Esophagus squamous epithelium (tissue), 5 donors: ENCODE data around the gene C12orf43. TPM values are rescaled to one million over a fixed set of nuclear protein-coding genes. Genes with fewer than 3 reads are reported as not detected.

Experiments used
- DNase-seq: peaks from one replicate; lab custom pipeline; 2025; lab: John Stamatoyannopoulos, UW
- H3K27ac ChIP-seq, 4 donors: fragments of 200-600 bp; sonication (generic); one replicate each; pipeline ENCODE4 v1.5.1; 2016 to 2019; ENCODE audit warnings: mild to moderate bottlenecking in 1 of 4
- H3K27me3 ChIP-seq, 4 donors: fragments of 200-600 bp; sonication (generic); 1 replicate in 3 of 4; 2 replicates in 1 of 4; pipeline versions ENCODE4 v1.5.1 to v1.6.0; 2017 to 2021; ENCODE audit warnings: antibody characterized with exemption in 1 of 4
- H3K36me3 ChIP-seq, 3 donors: fragments of 200-600 bp; sonication (generic); one replicate each; pipeline ENCODE4 v1.5.1; 2016 to 2019
- H3K4me1 ChIP-seq, 3 donors: fragments of 200-600 bp; sonication (generic); one replicate each; pipeline ENCODE4 v1.5.1; 2017 to 2019
- H3K4me3 ChIP-seq, 4 donors: fragments of 200-600 bp; sonication (generic); 1 replicate in 3 of 4; 2 replicates in 1 of 4; pipeline ENCODE4 v1.5.1; 2016 to 2019; ENCODE audit warnings: mild to moderate bottlenecking in 2 of 4, moderate library complexity in 1 of 4
- H3K9me3 ChIP-seq, 3 donors: fragments of 200-600 bp; sonication (generic); one replicate each; pipeline ENCODE4 v1.5.1; 2016 to 2019
- POLR2A ChIP-seq, 4 donors: fragments of 450-650 bp; IDR thresholded peaks; one replicate each; pipeline ENCODE4 v1.6.1; 2017; ENCODE audit warnings: antibody characterized with exemption in 4 of 4, mild to moderate bottlenecking in 4 of 4, moderate library complexity in 3 of 4
- WGBS, 2 donors: methylation state at CpG; one replicate each; pipeline ENCODE4 v1.1.5; 2018; 5-methylcytosine and 5-hydroxymethylcytosine counted together
- intact Hi-C: fragments of 100-400 bp; cut with DNase I; formaldehyde crosslinking; loops from one replicate; pipeline ENCODE4 v1.15.0; 2022
- total RNA-seq, 4 donors: library from RNA; depleted of rRNA; stranded (reverse); fragments of >200 nt; gene quantifications; one replicate each; pipeline ENCODE4 v1.1.0, GENCODE V29; 2016
- TF ChIP-seq, protein P1 (sequence below), 6 experiments: fragments of 450-650 bp in 4 of 6; fragments of 200-600 bp in 2 of 6; sonication (generic) in 2 of 6; IDR thresholded peaks; one replicate each; pipeline ENCODE4 v1.5.1; 2016 to 2019; ENCODE audit warnings: antibody characterized with exemption in 6 of 6, mild to moderate bottlenecking in 4 of 6, moderate library complexity in 4 of 6
- donor health status: DM: yes; HTN: yes; CAD: no.

Gene C12orf43
- total RNA-seq, 4 donors from 2014 or later, result 7.8 to 15.6 (median 8.6) TPM

- no peak for DNase-seq
- Histone ChIP-seq H3K9me3 (no peaks in the 10 kb centered on the region), H3K27me3 (no peaks in the 10 kb centered on the region), H3K4me1 (peaks cover 0 to 15% (median 8%) of the 10 kb centered on the region in 3 donors), H3K4me3 (no peak overlapping the region), H3K36me3 (no peaks in the 10 kb centered on the region), H3K27ac (no peak overlapping the region)
- intact Hi-C loops, result no loop called here
- TF ChIP-seq, protein P1, sequence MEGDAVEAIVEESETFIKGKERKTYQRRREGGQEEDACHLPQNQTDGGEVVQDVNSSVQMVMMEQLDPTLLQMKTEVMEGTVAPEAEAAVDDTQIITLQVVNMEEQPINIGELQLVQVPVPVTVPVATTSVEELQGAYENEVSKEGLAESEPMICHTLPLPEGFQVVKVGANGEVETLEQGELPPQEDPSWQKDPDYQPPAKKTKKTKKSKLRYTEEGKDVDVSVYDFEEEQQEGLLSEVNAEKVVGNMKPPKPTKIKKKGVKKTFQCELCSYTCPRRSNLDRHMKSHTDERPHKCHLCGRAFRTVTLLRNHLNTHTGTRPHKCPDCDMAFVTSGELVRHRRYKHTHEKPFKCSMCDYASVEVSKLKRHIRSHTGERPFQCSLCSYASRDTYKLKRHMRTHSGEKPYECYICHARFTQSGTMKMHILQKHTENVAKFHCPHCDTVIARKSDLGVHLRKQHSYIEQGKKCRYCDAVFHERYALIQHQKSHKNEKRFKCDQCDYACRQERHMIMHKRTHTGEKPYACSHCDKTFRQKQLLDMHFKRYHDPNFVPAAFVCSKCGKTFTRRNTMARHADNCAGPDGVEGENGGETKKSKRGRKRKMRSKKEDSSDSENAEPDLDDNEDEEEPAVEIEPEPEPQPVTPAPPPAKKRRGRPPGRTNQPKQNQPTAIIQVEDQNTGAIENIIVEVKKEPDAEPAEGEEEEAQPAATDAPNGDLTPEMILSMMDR (IDR thresholded peaks at IDR 0.05), result peak in 2 of 6 experiments; percentile 14 to 34
- TF ChIP-seq POLR2A (IDR thresholded peaks at IDR 0.05), result no peak
- WGBS, 2 donors, result 44 to 48% methylated on average over 2 of the region's 2 CpGs
Measured at GRCh38 chr12:121061831-121062230, 45.5 kb upstream of the C12orf43 start.

DNA sequence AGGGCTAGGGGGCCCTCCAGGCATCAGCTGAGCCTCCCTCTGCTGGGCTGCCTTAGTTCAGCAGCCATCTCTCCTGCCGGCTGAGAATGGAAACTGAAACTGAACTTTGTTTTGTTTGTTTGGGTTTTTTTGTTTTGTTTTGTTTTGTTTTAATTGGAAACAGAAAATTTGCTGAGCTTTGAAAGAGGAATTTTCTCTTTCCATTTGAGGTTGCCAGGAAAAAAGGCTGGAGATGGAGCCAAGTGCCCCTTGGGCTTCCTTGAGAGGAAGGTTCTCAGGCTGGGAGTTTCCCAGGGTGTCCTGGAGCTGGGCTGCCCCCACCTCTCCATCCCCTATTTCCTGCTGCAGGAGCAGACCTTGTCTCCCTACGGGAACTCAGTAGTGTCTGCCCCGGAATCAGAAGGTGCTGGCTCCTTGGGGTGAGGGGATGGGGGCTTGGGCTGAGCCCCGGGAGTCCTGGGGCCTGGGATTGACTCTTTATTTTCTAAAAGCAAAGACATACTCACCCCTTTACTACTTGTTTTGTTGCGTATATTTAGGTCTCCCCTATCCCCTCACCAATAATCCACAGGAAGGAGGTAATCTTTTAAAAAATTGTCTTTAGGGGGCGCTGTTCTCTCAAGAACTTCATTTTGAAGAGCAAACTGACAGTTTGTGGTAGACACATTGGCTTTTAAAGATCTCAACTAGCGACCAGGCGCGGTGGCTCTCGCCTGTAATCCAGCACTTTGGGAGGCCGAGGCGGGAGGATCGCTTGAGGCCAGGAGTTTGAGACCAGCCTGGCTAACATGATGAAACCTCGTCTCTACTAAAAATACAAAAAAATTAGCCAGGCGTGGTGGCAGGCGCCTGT lies 44.1 kb upstream of the C12orf43 start:
- 25 to 43% methylated on average over 8 to 12 of the region's 16 CpGs for WGBS, 2 donors
- no peak for TF ChIP-seq POLR2A (IDR thresholded peaks at IDR 0.05)
- TF ChIP-seq, protein P1 (IDR thresholded peaks at IDR 0.05), result peak; percentile 27 to 68 (median 35)
- Histone ChIP-seq H3K4me1 (peaks cover 0 to 15% (median 8%) of the 10 kb centered on the region in 3 donors), H3K4me3 (peak overlapping the region; percentile 17 to 59 (median 35)), H3K36me3 (no peaks in the 10 kb centered on the region), H3K9me3 (no peaks in the 10 kb centered on the region), H3K27ac (peak overlapping the region; percentile 60 to 79 (median 65)), H3K27me3 (no peaks in the 10 kb centered on the region)
- intact Hi-C loops, result no loop called here
- DNase-seq, result no peak

DNA sequence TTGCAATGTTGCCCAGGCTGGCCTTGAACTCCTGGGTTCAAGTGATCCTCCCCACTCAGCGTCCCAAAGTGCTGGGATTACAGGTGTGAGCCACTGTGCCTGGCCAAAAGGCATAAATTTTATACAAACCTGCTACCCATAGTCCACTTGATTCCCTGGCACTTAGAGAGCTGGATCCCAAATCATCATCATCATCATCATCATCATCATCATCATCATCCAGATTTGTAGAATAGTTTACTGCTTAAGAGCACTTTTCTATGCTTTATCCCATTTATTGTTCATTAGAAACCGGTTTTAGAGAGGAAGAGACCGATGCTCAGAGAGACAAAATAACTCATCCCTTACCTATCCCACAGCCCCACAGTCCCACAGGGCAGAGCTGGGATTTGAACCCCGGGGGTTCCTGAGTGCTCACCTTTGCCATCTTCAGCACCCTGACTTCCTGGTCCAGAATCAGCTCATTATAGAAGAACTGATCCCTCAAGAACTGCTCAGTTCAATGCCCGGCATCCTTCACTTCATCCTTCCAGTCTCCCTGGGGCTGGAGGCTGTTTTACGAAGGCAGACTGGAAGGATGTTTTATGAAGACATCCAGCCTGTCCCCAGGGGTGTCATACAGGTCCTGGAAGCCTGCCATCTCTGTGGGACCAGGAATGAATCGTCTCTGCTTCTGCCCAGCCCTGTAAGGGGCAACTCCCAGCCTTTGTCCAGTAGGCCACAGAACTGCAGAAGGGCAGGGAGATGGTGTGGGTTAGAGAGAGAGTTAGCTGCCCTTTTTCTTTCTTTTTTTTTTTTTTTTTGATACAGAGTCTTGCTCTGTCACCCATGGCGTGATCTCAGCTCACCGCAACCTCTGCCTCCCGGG lies 43.0 kb upstream of the C12orf43 start:
- Histone ChIP-seq H3K36me3 (no peaks in the 10 kb centered on the region), H3K9me3 (no peaks in the 10 kb centered on the region), H3K27ac (peak overlapping the region in 3 of 4 donors; percentile 60 to 79 (median 68)), H3K4me1 (peaks cover 0 to 15% (median 8%) of the 10 kb centered on the region in 3 donors), H3K4me3 (no peak overlapping the region), H3K27me3 (no peaks in the 10 kb centered on the region)
- intact Hi-C loops, result no loop called here
- DNase-seq, result no peak
- no peak for TF ChIP-seq POLR2A (IDR thresholded peaks at IDR 0.05)
- TF ChIP-seq, protein P1 (IDR thresholded peaks at IDR 0.05), result no peak
- 65 to 82% methylated on average over 5 to 10 of the region's 10 CpGs for WGBS, 2 donors

GRCh38 chr12:121057794-121058193 lies 41.5 kb upstream of the C12orf43 start:
- no peaks in the 10 kb centered on the region for H3K9me3 ChIP-seq
- no peak for TF ChIP-seq POLR2A (IDR thresholded peaks at IDR 0.05)
- TF ChIP-seq, protein P1 (IDR thresholded peaks at IDR 0.05), result no peak
- H3K4me3 ChIP-seq, result no peak overlapping the region
- 55 to 61% methylated on average over 6 to 9 of the region's 9 CpGs for WGBS, 2 donors
- intact Hi-C loops, result no loop called here
- H3K27ac ChIP-seq, result no peak overlapping the region
- no peaks in the 10 kb centered on the region for H3K27me3 ChIP-seq
- H3K4me1 ChIP-seq, result peaks cover 0 to 15% (median 8%) of the 10 kb centered on the region in 3 donors
- no peak for DNase-seq
- no peaks in the 10 kb centered on the region for H3K36me3 ChIP-seq
